GM21529 (cell line): ENCODE measurements around the gene ARL16.

Experiments
- ATAC-seq: cut with Tn5 transposase; IDR thresholded peaks from one replicate; pipeline ENCODE4 v1.9.1; 2021; ENCODE audit not compliant: unreplicated experiment

ARL16 gene

DNA sequence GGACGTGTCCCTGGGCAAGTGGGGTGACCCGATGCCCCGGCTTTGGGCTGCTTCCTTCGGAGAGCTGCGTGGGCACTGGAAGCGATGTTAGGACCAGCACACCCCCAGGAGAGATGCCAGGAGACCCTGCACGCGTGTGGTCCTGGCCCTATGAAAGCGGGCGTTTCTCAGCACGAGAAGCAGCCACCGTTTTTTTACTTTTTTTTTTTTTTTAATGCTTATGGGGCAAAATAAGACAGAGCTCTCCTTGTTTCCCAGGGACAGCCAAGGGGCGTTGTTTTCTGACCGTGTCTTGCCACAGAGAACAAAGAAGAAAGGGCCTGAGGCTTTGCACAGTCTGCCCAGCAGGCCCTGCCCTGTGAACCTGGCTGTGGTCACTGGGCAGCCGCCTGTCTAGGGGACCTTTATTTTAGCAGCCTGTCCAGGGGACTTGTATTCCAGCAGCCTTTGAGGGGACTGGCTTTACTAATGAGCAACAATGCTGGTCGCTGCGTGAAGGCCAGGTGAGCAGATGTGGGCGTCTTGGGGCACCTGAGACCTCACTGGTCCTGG is 29.5 kb upstream of the ARL16 start:
- ATAC-seq = no peak

DNA sequence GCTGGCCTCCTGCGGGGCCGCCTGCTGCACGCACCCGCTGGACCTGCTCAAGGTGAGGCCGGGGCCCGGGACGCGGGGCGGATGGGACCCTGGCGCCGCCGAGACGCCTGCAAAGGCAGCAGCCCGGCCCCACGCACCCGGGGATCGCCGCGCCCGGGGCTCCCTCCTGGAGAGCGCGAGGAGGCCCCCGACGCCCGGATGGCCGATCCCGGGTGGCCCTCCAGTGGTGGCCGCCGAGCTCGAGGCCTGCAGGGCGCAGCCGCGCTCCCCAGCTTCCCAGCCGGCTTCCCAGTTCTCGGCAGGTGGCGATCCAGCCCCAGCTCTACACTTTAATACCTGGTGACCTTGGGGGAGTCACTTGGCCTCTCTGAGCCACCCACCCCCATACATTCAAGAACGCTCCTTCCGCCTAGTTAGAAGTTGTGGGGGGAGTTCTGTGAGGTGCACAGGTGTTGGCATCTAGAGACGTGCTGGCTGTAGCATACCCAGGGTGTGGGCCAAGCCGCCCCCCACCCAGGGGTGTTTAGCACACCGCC is 28.9 kb upstream of the ARL16 start:
- ATAC-seq = peak; percentile 11

DNA sequence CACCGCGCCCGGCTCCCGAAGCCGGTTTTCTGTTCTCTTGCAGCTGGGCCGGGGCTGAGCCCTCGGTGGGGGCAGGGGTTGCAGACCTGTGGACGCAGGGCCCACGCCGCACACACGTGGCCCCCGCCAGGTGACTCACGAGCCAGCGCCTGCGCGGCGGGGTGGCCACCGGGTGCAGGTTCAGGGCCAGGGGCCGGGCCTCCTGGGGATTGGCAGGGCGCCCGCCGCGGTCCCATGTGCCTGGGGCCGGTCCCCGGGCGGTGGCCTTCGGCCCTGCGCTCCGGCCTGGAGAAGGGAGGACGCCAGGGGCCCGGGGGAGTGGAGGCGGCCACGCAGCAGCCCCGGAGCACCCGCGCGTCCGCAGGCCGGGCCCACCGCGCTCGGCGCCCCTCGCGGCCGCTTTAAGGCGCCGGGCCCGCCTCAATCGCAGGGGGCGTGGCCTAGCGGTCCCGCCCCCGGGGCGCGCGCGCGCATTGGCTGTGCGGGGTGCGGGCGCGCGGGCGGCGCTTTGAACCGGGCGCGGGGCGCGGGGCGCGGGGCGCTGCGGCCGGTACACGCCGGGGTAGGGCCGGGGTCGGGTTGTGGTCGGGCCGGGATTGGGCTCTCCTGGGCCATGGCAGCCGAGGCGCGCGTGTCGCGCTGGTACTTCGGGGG is 28.3 kb upstream of the ARL16 start, which contains the start of gene SLC25A10:
Gene SLC25A10 (plus strand): TSS at position 471 of the 654 bp plus-strand sequence. CDS start 143 bp downstream, at position 614.
- peak; percentile 55 for ATAC-seq

DNA sequence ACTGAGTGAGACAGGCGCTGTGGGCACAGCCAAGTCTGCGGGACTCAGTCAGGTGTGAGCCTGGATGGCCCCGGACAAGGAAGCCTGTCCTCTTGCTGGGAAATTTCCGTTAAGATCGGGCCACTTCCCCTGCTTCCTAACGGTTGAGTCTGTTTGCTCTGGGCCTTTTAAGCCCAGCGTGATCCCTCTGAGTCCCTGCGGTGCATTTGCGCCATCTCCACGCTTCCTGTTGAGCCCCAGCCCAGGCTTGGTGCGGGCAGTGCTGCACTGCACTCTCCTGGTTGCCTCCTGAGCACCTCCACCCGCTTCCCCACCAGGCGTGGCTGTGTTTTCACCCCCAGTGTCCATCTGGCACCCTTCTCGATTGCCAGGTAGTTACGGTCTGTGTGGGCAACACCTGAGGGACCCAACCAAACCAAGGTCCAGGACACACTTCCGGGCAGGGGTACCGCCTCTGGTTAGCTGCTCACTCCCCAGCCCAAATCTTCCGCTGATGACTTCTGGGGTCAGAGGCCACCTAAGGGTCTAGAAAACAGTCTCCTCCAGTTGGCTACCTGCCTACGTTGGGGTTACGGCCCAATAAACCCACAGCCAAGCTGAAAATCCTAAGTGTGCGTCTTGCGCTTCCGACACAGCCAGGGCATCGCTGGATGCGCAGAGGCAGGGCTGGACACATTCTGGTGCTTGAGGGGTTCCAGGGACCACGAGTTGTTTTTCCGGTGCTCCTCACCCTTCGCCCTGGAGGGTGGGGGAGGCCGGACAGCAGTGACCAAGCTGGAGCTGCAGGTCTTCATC is 27.1 kb upstream of the ARL16 start:
- ATAC-seq = no peak

DNA sequence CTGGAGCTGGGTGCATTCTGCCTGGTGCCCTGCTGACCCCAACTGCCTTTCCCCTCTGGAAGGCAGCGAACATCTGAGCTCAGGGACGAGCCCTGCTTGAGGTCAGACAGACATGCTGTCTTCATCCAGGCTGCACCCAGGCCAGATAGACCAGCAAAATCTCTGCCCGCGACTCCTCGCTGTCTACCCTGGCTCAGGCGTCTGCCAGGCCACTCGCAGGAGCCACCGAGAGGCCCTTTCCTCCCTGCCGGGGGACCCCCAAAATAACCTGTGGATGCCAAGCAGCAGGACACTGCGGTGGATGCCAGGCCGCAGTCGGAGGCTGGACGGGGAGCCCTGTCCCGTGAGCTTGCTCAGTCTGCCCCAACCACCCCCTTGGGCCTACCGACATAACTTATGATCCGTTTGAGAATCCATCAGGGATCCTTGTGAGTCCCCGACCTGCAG is 25.2 kb upstream of the ARL16 start:
- ATAC-seq = no peak

DNA sequence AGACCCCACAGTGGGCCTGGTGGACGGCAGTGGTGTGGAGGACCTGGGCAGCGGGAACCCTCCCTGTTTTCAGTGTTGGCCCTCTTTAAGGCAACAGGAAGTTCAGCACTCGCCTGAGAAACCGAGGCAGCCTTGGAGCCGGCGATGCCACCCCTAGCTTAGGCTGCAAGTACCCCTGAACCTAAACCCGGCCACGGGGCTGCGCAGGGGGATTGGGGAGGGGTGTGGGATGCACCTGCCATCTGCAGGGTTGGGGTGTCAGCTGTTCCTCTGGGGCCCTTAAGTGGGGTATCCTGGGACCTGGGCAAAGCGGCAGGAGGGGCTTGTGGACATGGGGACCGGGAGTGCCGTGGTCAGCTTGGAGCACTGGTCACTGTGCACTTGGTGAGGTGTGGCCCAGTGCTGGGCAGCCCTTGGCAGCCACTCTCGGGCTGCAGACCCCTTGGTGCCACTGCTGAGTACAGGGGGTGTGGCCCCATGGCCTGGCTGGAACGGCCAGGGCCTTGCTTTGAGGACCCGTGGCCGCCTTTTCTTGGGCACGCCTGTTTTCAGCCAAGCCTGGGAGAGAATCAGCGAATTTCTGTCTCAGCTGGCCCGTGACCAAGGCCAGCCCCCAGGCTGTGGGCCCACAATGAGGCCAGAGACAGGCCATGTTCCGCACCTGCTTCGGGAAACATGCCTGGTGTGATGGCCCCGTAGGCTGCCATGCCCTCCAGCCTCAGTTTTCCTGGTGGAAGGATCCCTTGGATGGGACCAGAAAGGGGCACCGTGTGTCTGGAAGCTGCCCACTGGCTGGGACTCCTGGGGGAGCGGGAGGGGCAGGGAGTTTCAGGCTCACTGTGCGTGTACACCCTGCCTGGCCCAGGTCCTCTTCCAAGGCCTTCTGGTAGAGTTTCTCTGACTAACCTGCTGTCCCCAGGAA is 24.4 kb upstream of the ARL16 start:
- no peak for ATAC-seq

DNA sequence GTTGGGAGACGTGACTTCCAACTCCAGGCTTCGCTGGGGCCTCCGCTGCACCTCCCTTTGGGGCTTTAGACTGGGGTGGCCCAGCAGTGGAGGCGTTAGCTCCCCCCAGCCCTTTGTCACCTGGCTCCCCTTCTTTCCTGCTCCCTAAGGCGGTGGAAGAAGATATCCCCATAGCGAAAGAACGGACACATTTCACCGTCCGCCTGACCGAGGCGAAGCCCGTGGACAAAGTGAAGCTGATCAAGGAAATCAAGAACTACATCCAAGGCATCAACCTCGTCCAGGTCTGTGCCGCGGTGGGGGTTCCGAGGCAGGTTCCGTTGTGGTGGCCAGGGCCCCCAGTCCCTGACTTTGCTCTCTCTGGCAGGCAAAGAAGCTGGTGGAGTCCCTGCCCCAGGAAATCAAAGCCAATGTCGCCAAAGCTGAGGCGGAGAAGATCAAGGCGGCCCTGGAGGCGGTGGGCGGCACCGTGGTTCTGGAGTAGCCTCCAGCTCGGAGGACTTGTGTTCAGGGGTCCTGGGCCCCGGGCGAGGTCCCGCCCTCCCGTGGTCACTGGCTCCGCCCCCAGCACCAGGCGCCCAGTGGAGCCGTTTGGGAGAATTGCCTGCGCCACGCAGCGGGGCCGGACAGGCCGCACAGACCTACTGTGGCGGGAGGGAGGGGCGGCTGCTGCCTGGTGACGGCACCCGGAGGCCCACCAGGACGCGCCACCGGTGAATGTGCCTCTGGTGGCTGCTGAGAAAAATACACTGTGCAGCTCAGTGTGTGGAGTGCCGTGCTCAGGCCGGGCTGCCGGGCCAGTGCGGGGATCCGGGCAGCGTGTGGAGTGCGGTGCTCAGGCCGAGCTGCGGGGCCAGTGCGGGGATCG is 23.4 kb upstream of the ARL16 start:
- ATAC-seq = no peak

DNA sequence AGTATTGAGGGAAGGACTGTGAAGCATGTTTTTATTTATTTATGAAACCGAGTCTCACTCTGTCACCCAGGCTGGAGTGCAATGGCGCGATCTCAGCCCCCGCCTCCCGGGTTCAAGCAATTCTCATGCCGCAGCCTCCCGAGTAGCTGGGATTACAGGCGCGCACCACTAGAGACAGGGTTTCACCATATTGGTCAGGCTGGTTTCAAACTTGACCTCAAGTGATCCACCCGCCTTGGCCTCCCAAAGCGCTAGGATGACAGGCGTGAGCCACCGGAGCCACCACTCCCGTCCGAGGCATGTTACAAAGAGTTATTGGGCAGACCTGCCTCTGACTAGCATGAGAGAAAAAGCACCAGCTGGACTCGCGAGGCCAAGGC is 22.6 kb upstream of the ARL16 start:
- no peak for ATAC-seq

DNA sequence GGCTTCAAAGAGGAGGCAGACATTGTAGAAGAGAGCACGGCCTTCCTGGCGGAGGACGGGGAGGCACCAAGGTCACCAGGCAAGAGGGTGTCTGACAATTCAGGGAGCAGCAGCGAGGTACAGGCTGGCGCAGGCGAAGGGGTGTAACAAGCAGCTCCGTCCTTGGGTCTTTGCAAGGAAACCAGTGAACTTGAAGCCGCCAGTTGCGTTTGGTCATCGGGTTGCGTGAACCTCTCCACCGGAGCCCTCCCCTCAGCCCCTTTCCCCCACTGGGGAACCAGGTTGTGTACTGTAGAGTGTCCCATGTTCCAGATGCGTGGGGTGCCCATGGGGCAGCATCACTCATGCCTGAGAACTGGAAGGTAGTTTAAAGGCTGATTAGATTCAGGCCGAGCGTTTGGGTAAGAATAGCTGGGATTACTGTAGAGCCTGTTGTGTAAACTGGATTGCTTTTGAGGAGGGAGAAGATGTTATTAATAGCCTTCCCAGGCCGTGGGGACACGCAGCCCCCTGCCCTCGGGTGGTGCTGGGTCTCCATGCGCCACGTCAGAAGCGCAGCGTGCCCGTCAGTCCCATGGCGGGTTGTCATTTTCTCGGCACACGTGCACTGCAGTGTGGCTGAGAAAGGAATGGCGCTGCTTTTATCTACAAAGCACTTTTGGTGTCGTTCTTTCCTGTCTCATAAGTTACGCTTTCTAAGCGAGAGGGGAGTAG is 22.1 kb upstream of the ARL16 start:
- ATAC-seq = no peak

DNA sequence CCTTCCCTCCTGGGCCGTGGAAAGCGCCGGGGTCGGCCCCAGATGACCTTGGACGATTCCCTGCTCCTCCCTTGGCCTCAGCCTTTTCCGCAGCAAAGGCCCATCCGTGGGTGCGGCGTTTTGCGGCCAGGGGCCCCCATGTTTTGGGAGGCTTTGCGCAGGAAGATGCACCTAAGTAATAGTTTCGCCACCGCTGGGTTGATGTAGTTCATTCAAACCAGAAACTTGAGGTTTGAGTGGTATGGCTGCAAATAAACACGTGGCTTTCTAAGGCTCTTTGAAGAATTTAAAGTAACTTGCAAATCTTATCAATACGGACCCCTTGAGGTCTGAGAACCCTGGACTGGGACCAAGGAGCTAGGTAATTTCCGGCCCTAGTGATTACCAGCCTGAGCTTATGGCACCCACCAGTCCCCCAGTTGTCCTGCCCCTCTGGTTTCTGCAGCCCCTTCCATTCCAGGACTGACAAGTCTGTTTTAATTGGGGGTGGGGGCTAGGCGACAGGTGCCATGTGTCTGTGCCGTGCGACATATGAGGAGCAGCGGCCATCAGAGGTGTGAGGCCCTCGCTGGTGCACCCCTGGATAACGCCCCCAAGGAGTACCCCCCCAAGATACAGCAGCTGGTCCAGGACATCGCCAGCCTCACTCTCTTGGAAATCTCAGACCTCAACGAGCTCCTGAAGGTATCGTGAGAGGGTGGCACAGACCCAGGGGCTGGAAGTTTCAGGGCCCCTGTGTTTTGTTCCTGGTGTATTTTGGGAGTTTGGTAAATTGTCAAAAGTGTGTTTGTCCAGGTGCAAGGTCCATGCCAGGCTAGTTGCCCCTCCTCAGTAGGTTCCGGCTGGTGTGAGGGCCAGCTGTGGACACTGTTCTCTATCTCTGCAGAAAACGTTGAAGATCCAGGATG is 20.4 kb upstream of the ARL16 start:
- ATAC-seq = peak; percentile 6

DNA sequence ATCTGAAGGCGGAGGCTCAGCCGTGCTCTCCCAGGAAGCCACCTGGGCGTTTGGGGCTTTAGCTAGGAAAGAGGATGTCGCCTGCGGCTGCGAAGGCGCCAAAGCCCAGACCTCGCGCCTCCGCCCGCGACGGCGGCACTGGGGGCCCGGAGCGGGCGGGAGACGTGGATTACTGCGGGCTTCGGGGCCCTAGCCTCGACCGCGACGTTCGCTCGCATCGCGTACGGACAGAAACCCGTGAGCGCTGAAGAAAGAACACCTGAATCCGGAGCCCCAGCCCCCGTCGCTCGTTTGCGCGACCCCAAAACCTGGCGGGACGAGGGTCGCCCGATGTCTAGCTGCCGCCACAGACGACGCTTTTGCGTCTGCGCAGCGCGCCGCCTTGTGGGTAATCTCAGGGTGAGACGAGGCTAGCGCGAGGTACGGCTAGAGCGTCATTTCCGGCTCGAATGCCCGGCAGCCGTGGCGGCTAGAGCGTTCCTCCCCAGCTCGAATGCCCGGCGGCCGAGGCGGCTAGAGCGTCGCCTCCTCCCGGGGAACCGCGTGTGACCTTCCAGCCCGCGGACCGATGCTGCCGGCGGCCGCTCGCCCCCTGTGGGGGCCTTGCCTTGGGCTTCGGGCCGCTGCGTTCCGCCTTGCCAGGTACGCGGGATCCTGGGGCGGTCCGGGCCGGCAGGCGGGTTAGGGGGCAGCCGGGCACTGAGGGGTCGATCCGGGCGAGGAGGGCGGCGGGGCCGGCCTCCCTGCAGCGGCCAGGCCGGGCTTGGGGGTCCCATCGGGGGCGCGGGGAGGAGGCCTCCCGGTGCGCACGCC is 19.5 kb upstream of the ARL16 start, which contains the start of gene MRPL12:
Gene MRPL12 (plus strand): TSS at position 434 of the 813 bp plus-strand sequence. CDS start 135 bp downstream, at position 569.
- ATAC-seq = peak; percentile 78

DNA sequence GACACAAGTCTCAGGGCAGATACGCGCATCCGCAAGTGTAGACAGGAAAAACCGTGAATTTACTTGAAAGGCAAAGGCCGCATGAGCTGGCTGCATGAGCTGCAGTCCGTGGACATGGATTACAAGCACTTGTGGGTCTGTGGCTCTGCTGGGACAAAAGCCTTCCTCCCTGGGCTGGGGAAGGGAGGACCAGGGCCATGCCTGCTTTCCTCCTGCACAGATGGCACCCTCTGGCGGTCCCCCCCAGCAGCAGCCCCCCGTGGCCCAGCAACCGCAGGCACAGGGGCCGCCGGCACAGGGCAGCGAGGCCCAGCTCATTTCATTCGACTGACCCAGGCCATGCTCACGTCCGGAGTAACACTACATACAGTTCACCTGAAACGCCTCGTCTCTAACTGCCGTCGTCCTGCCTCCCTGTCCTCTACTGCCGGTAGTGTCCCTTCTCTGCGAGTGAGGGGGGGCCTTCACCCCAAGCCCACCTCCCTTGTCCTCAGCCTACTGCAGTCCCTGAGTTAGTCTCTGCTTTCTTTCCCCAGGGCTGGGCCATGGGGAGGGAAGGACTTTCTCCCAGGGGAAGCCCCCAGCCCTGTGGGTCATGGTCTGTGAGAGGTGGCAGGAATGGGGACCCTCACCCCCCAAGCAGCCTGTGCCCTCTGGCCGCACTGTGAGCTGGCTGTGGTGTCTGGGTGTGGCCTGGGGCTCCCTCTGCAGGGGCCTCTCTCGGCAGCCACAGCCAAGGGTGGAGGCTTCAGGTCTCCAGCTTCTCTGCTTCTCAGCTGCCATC is 17.9 kb upstream of the ARL16 start:
- ATAC-seq = no peak

DNA sequence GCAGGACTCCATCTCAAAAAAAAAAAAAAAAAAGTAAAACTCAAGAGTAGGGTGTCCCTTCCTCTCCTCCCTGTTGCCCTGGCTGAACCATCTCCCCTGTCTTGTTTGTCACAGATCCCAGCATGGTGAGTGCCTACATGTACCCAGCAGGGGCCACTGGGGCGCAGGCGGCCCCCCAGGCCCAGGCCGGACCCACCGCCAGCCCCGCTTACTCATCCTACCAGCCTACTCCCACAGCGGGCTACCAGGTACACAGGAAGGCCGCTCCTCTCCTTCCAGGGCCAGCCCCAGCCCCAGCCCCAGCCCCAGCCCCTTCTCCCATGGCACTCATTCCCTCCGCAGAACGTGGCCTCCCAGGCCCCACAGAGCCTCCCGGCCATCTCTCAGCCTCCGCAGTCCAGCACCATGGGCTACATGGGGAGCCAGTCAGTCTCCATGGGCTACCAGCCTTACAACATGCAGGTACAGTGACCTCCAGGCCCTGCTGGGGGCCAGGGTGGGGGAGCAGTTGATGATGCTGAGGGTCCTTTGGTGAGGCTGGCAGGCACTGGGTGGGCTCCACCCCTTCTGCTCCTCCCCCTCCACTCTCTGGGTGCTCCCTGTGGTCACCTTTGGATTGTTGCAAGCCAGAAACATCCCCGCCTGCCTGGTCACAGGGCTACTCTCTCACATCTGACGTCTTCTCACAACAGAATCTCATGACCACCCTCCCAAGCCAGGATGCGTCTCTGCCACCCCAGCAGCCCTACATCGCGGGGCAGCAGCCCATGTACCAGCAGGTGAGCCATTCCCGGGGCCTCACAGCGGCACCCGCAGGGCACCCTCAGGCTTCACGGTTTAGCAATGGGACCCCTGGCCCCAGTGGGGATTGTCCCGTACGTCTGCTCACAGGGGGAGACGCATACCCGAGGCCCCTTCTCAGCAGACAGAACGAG is 17.0 kb upstream of the ARL16 start:
- ATAC-seq = no peak

DNA sequence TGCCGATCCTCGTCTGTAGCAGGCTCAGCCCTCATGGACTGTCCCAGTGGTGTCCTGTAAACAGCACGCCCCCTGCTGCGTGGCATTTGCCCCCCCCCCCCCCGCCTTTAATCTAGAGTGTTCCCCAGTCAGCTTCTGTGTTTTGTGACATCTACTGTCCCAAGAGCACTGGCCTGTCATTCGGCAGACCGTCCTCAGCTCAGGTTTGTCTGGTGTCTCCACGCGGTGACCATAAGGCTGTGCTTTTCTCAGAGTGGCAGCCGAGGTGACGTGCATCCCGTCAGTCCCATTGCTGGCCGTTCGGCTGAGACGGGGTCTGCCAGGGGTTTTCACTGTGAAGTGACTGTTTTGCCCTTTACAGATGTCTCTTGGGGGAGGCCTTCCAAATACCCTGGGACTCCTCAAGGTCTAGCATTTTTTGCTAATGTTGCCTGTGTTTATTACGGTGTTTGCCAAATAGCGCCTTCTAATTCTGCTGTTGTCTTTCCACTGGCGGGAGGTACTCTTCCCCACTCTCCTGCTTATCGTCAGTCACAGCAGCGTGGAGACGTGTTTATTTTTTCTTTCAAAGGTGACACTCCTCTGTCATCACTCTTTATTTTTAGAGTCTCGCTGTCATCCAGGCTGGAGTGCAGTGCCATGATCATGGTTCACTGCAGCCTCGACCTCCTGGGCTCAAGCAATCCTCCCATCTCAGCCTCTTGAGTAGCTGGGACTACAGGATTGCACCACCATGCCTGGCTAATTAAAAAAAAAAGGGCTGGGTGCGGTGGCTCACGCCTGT is 13.9 kb upstream of the ARL16 start:
- ATAC-seq = no peak
